ENCODE results near the gene GARS1. TPM values are rescaled to one million over a fixed set of nuclear protein-coding genes. Genes with fewer than 3 reads are reported as not detected.

GARS1 gene, protein sequence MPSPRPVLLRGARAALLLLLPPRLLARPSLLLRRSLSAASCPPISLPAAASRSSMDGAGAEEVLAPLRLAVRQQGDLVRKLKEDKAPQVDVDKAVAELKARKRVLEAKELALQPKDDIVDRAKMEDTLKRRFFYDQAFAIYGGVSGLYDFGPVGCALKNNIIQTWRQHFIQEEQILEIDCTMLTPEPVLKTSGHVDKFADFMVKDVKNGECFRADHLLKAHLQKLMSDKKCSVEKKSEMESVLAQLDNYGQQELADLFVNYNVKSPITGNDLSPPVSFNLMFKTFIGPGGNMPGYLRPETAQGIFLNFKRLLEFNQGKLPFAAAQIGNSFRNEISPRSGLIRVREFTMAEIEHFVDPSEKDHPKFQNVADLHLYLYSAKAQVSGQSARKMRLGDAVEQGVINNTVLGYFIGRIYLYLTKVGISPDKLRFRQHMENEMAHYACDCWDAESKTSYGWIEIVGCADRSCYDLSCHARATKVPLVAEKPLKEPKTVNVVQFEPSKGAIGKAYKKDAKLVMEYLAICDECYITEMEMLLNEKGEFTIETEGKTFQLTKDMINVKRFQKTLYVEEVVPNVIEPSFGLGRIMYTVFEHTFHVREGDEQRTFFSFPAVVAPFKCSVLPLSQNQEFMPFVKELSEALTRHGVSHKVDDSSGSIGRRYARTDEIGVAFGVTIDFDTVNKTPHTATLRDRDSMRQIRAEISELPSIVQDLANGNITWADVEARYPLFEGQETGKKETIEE
- total RNA-seq: 100 to 1,000 TPM in 7 of 8 experiments, 10 to 100 TPM in 1; 96.3 to 352 (median 161) TPM

DNA sequence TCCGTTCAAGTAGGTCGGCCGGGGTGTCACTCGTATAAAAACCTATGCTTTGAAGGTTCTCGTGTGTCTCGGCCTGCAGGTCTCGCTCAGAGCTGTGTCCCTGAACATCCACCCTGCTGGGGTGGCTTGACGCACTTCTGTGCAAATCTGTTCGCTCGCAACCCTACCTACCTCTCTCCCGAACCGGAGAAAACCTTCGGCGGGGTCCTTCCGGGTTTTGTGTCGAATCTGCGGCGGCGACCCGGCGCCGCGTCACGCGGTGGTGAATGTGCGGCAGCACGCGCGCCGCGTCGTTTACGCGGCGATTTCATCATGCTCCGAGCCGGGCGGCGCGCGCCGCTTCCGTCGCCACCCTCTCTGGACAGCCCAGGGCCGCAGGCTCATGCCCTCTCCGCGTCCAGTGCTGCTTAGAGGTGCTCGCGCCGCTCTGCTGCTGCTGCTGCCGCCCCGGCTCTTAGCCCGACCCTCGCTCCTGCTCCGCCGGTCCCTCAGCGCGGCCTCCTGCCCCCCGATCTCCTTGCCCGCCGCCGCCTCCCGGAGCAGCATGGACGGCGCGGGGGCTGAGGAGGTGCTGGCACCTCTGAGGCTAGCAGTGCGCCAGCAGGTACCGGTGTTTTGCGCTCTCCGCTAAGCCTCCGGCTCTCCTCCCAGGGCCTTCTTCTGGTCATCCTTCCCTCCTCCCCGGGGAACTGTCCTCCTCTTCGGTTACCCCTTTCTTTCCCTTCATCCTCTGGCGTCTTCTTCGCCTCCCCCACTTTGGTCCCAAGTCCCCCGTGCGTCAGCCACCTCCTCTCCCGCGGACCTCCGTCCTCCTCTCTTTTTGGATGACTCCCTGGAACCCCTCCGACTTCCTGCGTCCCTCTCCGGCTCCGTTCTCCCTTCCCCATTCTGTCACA, at the start of gene GARS1:
TSS of gene GARS1 (plus strand) at position 339 of the 896 bp plus-strand sequence. CDS start at position 383, 44 bp downstream.
- ATAC-seq (replicated peaks in 6 of 8): peak; percentile 79 to 93 (median 90)
- WGBS, 10 experiments: 0 to 1% (median 0%) methylated on average over 2 to 17 of the region's 84 CpGs; no CpG with 5 or more reads in 4 of the 10 experiments
- peak within 1 kb of the TSS; percentile 97 to 98 for H3K27ac ChIP-seq
- peaks cover 10 to 17% of the 10 kb centered on the region in 2 donors for H3K4me1 ChIP-seq (replicated peaks in 1 of 2)
- H3K4me3 ChIP-seq: peak within 1 kb of the TSS; percentile 87 to 99 (median 97)
- in situ Hi-C loops (cut with MboI; ENCODE audit: low pct_unique_long_range_greater_than_20kb in 2 of 9, low sequenced_read_pairs in 9 of 9, unreplicated experiment in 9 of 9): no loop called here

DNA sequence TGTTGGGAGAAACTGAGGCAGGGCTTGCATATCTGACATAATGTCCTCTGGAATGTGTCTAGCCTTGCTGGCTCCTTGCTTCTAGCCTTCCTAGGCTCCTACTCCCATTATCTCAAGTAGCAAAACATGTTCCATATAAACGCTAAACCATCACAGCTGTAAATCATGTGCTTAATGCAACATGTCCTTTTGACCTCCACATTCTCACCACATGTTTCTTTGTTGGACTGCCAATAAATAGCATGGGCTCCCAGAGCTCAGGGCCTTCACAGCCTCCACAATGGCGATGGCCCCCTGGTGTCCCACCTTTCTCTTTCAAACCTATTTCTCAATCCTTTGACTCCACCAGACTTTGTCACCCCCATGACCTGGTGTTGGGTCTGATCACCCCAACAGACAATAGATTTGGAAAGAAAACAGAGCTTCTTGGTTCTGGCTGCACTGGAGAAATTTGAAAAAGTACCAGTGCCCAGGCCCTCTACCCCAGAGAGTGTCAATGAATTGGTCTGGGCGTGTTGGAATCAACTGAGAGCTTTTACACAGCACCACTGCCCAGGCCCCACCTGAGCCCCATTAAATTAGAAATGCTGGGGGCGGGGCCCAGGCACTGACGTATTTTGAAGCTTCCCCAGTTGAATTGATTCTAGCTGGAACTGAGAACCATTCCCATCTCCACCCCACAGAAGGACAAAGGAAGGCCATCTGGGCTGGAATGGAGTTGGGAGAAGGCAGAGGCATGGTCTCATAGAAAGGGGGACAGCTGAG, 48.7 kb upstream of the GARS1 start:
- H3K27ac ChIP-seq: peak overlapping the region in 1 of 2 donors; percentile 76
- H3K4me1 ChIP-seq (replicated peaks in 1 of 2): peaks cover 30% of the 10 kb centered on the region in 2 donors
- no peak overlapping the region for H3K4me3 ChIP-seq
- ATAC-seq (replicated peaks in 6 of 8): peak in 5 of 8 experiments; percentile 3 to 50 (median 31)
- in situ Hi-C loops (cut with MboI; ENCODE audit: low pct_unique_long_range_greater_than_20kb in 2 of 9, low sequenced_read_pairs in 9 of 9, unreplicated experiment in 9 of 9): no loop called here
- WGBS, 10 experiments: 0 to 86% (median 30%) methylated on average over 1 to 4 of the region's 5 CpGs; no CpG with 5 or more reads in 3 of the 10 experiments

DNA sequence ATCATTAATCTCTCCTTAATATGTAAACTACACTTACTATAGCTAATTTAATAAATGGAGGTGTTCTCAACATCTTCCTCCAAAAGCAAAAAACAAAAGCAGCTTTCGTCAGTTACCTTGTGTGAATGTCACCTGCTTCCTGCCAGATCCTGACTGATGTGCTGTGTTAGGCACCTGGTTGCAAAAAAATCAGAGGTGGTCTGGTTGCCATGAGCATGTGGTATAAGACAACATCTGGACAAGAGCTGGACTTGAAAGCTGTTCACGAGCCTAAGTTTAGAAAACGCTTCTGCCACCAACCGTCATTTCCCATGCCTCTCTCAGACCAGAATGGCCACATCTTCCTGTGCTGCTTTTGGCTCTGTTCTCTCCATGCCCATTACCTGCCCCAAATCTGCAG, 48.1 kb upstream of the GARS1 start:
- Histone ChIP-seq H3K4me3 (no peak overlapping the region), H3K4me1 (replicated peaks in 1 of 2) (peaks cover 30% of the 10 kb centered on the region in 2 donors), H3K27ac (no peak overlapping the region)
- no peak for ATAC-seq (replicated peaks in 6 of 8)
- 83 to 100% (median 94%) methylated on average over 1 to 4 of the region's 4 CpGs; no CpG with 5 or more reads in 4 of the 10 experiments for WGBS, 10 experiments
- in situ Hi-C loops (cut with MboI; ENCODE audit: low pct_unique_long_range_greater_than_20kb in 2 of 9, low sequenced_read_pairs in 9 of 9, unreplicated experiment in 9 of 9): no loop called here

DNA sequence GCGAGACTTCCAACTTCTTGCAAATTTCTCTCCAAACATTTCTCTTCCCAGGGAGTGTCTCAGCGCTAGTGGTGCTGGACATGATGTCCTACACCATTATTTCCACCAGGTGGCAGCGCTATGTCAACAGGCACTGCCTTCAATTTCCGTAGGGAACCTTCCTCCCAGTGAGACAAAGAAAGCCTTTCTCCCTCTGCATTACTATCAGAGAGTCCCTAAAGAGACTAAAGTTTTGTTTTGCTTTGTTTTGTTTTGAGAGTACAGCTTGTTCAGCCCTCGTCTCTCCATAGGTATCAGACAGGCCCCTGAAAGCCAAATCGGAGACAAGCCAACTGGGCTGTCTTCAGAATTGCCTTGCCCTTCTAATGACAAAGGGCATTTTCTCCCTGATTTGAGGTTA, 45.8 kb upstream of the GARS1 start:
- in situ Hi-C loops (cut with MboI; ENCODE audit: low pct_unique_long_range_greater_than_20kb in 2 of 9, low sequenced_read_pairs in 9 of 9, unreplicated experiment in 9 of 9): no loop called here
- Histone ChIP-seq H3K4me1 (replicated peaks in 1 of 2) (peaks cover 26 to 30% of the 10 kb centered on the region in 2 donors), H3K4me3 (no peak overlapping the region), H3K27ac (no peak overlapping the region)
- ATAC-seq (replicated peaks in 6 of 8): peak; percentile 42 to 87 (median 82)
- 0 to 33% (median 5%) methylated on average over 3 to 5 of the region's 6 CpGs; no CpG with 5 or more reads in 4 of the 10 experiments for WGBS, 10 experiments

DNA sequence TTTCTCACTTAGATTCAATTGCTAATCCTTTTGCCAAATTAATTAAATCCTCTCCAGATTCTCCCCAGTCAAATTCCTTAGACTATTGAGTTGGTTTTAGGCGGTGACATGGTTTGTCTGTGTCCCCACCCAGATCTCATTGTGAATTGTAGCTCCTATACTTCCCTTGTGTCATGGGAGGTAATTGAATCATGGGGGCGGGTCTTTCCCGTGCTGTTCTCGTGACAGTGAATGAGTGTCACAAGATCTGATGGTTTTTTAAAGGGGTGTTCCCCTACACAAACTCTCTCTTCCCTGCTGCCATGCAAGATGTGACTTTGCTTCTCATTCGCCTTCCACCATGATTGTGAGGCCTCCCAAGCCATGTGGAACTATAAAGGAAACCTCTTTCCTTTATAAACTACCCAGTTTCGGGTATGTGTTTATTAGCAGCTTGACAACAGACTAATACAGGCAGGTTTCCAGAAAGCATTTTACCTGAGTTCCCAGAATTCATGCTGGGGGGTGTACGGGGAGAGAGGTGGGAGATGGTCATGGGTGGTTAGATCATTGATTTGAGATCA, 44.7 kb upstream of the GARS1 start:
- Histone ChIP-seq H3K4me3 (no peak overlapping the region), H3K27ac (peak overlapping the region in 1 of 2 donors; percentile 14), H3K4me1 (replicated peaks in 1 of 2) (peaks cover 26 to 30% of the 10 kb centered on the region in 2 donors)
- 14 to 80% (median 49%) methylated on average over 1 to 7 of the region's 7 CpGs; no CpG with 5 or more reads in 1 of the 10 experiments for WGBS, 10 experiments
- in situ Hi-C loops (cut with MboI; ENCODE audit: low pct_unique_long_range_greater_than_20kb in 2 of 9, low sequenced_read_pairs in 9 of 9, unreplicated experiment in 9 of 9): loop anchor here in 6 of 9 experiments (25.0 kb wide), 4 partner anchors 187 to 388 kb away; partner anchors contain the start of gene ZNRF2 (in 2 of the 6)
- ATAC-seq (replicated peaks in 6 of 8): peak in 7 of 8 experiments; percentile 57 to 84 (median 75)

DNA sequence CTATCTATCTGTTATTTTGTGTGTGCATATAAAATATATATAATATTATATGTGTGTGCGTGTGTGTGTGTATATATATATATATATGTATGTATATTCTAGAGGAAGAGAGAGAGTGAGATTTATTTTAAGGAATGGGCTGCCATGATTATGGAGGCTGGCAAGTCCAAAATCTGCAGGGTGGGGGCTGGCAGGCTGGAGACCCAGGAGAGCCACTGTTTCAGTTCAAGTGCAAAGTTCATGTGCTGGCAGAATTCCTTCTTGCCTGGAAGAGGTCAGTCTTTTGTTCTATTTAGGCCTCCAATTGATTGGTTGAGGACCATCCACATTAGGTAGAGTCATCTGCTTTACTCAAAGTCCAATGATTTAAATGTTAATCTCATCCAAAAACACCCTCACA, 42.3 kb upstream of the GARS1 start:
- H3K27ac ChIP-seq: no peak overlapping the region
- no peak overlapping the region for H3K4me3 ChIP-seq
- ATAC-seq (replicated peaks in 6 of 8): no peak
- H3K4me1 ChIP-seq (replicated peaks in 1 of 2): peaks cover 25 to 26% of the 10 kb centered on the region in 2 donors
- WGBS, 10 experiments: 20 to 100% (median 69%) methylated on average over 1 of the region's 1 CpG; no CpG with 5 or more reads in 4 of the 10 experiments
- in situ Hi-C loops (cut with MboI; ENCODE audit: low pct_unique_long_range_greater_than_20kb in 2 of 9, low sequenced_read_pairs in 9 of 9, unreplicated experiment in 9 of 9): loop anchor here in 6 of 9 experiments (25.0 kb wide), 4 partner anchors 185 to 390 kb away; partner anchors contain the start of gene ZNRF2 (in 2 of the 6)

DNA sequence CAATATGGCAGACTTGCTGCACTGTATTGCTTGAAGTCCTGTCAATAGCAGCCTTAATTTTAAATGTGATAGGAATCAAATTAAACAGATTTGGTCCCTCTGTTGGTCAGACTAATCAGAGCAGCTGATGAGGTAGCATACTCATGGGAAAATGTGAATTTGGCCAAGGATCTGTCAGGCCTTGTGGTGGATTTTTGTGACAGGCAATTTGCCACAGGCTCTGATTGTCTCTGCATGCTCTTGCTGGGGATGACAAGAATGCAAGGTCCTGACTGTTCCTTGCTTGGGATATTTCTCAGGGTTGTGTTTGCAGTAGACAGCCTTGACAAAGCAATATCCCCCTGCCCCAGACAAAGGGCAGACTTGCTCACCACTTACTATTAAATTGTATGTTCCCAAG, 41.5 kb upstream of the GARS1 start:
- no peak overlapping the region for H3K27ac ChIP-seq
- H3K4me3 ChIP-seq: no peak overlapping the region
- peaks cover 25 to 26% of the 10 kb centered on the region in 2 donors for H3K4me1 ChIP-seq (replicated peaks in 1 of 2)
- peak in 1 of 8 experiments; percentile 33 for ATAC-seq (replicated peaks in 6 of 8)
- in situ Hi-C loops (cut with MboI; ENCODE audit: low pct_unique_long_range_greater_than_20kb in 2 of 9, low sequenced_read_pairs in 9 of 9, unreplicated experiment in 9 of 9): loop anchor here in 6 of 9 experiments (25.0 kb wide), 4 partner anchors 184 to 391 kb away; partner anchors contain the start of gene ZNRF2 (in 2 of the 6)

DNA sequence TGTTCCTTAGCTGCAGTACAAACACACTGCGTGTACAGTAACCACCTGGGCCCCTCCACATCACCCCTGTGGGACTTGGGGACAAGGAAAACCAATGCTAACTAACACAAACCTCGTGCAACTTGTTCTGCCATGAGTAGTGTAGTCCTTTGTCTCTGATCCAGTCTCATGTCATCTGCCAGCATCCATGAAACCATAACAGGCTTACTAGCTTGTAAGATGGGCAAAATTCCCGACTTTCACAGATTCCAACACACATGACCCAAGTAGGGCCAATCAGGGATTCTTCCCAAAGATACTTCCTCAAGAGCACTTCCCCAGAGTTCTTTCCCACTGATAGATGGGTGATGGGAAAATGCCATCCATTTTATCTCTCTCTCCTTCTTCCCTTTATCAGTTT, 41.1 kb upstream of the GARS1 start:
- 20 to 100% (median 90%) methylated on average over 1 to 2 of the region's 3 CpGs; no CpG with 5 or more reads in 1 of the 10 experiments for WGBS, 10 experiments
- Histone ChIP-seq H3K27ac (no peak overlapping the region), H3K4me3 (no peak overlapping the region), H3K4me1 (replicated peaks in 1 of 2) (peaks cover 25 to 26% of the 10 kb centered on the region in 2 donors)
- in situ Hi-C loops (cut with MboI; ENCODE audit: low pct_unique_long_range_greater_than_20kb in 2 of 9, low sequenced_read_pairs in 9 of 9, unreplicated experiment in 9 of 9): loop anchor here in 6 of 9 experiments (25.0 kb wide), 4 partner anchors 184 to 391 kb away; partner anchors contain the start of gene ZNRF2 (in 2 of the 6)
- no peak for ATAC-seq (replicated peaks in 6 of 8)

DNA sequence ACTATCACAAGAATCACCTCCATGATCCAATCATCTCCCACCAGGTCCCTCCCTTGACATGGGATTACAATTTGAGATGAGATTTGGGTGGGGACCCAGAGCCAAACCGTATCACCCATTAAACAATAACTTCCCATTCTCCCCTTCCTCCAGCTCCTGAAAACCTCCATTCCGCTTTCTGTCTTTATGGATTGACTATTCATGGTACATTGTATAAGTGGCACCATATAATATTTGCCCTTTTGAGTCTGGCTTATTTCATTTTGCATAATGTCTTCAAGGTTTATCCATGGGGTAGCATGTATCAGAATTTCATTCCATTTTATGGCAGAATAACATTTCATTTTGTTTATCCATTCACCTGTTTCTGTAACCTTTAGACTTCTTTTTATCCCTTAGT, 39.2 kb upstream of the GARS1 start:
- peaks cover 9 to 15% of the 10 kb centered on the region in 2 donors for H3K4me1 ChIP-seq (replicated peaks in 1 of 2)
- no peak overlapping the region for H3K27ac ChIP-seq
- ATAC-seq (replicated peaks in 6 of 8): no peak
- H3K4me3 ChIP-seq: no peak overlapping the region
- 97 to 100% (median 100%) methylated on average over 1 to 2 of the region's 2 CpGs; no CpG with 5 or more reads in 1 of the 10 experiments for WGBS, 10 experiments
- in situ Hi-C loops (cut with MboI; ENCODE audit: low pct_unique_long_range_greater_than_20kb in 2 of 9, low sequenced_read_pairs in 9 of 9, unreplicated experiment in 9 of 9): loop anchor here in 6 of 9 experiments (25.0 kb wide), 4 partner anchors 182 to 393 kb away; partner anchors contain the start of gene ZNRF2 (in 2 of the 6)

DNA sequence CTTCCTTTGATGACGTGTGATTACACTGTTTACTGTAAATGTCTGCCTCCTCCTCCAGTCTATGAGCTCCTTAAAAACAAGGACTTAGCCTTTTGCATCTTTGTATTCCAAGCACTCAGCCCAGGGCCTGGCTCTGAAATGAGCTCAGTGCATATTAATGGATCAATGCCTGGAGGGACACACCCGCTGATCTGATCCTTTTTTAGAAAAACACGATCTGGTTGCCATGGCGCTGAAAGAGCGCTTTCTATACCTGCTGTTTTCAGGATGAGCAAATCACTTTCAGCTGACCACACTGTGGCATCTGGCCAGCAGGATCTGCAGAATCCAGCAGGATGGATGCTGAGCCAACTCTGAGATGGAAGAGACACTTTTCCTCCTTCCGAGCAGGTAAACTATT, 37.8 kb upstream of the GARS1 start:
- peak overlapping the region; percentile 24 to 36 for H3K27ac ChIP-seq
- in situ Hi-C loops (cut with MboI; ENCODE audit: low pct_unique_long_range_greater_than_20kb in 2 of 9, low sequenced_read_pairs in 9 of 9, unreplicated experiment in 9 of 9): loop anchor here in 6 of 9 experiments (25.0 kb wide), 4 partner anchors 180 to 395 kb away; partner anchors contain the start of gene ZNRF2 (in 2 of the 6)
- peaks cover 9 to 15% of the 10 kb centered on the region in 2 donors for H3K4me1 ChIP-seq (replicated peaks in 1 of 2)
- WGBS, 10 experiments: 0 to 83% (median 47%) methylated on average over 1 to 6 of the region's 6 CpGs; no CpG with 5 or more reads in 2 of the 10 experiments
- peak; percentile 66 to 97 (median 93) for ATAC-seq (replicated peaks in 6 of 8)
- no peak overlapping the region for H3K4me3 ChIP-seq

DNA sequence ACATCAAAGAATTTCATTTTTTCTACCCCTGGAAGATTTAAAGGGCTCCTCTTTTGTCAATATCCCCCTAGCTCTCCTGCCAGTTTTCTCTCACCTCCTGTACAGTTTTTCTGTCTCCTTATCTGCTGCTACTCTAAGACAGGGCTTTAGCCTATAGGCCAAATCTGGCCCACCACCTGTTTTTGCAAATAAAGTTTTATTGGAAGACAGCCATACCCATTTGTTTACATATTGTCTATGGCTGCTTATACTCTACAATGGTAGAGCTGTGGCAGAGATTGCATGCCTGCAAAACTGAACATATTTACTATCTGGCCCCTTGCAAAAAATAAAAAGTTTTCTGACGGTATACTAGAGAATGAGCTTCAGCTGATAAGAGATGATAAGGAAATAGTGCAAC, 37.4 kb upstream of the GARS1 start:
- in situ Hi-C loops (cut with MboI; ENCODE audit: low pct_unique_long_range_greater_than_20kb in 2 of 9, low sequenced_read_pairs in 9 of 9, unreplicated experiment in 9 of 9): loop anchor here in 6 of 9 experiments (25.0 kb wide), 4 partner anchors 180 to 395 kb away; partner anchors contain the start of gene ZNRF2 (in 2 of the 6)
- WGBS, 10 experiments: 80 to 100% (median 100%) methylated on average over 1 of the region's 1 CpG
- H3K27ac ChIP-seq: no peak overlapping the region
- peak in 3 of 8 experiments; percentile 9 to 20 (median 14) for ATAC-seq (replicated peaks in 6 of 8)
- no peak overlapping the region for H3K4me3 ChIP-seq
- H3K4me1 ChIP-seq (replicated peaks in 1 of 2): peaks cover 9 to 15% of the 10 kb centered on the region in 2 donors
